Fibroblast of pulmonary artery (primary cell): Measurements from ENCODE around the gene HIVEP3.

Experiments
- DNase-seq: peaks from one replicate; pipeline ENCODE4 v3.0.0-alpha.2; 2010; ENCODE audit warnings: low read depth
- H3K4me3 ChIP-seq: replicated peaks from 2 replicates; pipeline ENCODE4 v1.5.1; 2011; ENCODE audit warnings: low read depth, mild to moderate bottlenecking, control low read depth, low read length, moderate library complexity
- TF ChIP-seq, protein P1 (sequence below): IDR thresholded peaks from 2 replicates; pipeline ENCODE4 v1.5.1; 2011; ENCODE audit warnings: mild to moderate bottlenecking, control low read depth, low read length, inconsistent platforms; ENCODE audit errors: missing control alignments

The HIVEP3 gene

GRCh38 chr1:41467673-41468072 is 451.0 kb downstream of the HIVEP3 start:
- TF ChIP-seq, protein P1, sequence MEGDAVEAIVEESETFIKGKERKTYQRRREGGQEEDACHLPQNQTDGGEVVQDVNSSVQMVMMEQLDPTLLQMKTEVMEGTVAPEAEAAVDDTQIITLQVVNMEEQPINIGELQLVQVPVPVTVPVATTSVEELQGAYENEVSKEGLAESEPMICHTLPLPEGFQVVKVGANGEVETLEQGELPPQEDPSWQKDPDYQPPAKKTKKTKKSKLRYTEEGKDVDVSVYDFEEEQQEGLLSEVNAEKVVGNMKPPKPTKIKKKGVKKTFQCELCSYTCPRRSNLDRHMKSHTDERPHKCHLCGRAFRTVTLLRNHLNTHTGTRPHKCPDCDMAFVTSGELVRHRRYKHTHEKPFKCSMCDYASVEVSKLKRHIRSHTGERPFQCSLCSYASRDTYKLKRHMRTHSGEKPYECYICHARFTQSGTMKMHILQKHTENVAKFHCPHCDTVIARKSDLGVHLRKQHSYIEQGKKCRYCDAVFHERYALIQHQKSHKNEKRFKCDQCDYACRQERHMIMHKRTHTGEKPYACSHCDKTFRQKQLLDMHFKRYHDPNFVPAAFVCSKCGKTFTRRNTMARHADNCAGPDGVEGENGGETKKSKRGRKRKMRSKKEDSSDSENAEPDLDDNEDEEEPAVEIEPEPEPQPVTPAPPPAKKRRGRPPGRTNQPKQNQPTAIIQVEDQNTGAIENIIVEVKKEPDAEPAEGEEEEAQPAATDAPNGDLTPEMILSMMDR, result no peak
- H3K4me3 ChIP-seq, result no peak overlapping the region
- DNase-seq, result no peak

DNA sequence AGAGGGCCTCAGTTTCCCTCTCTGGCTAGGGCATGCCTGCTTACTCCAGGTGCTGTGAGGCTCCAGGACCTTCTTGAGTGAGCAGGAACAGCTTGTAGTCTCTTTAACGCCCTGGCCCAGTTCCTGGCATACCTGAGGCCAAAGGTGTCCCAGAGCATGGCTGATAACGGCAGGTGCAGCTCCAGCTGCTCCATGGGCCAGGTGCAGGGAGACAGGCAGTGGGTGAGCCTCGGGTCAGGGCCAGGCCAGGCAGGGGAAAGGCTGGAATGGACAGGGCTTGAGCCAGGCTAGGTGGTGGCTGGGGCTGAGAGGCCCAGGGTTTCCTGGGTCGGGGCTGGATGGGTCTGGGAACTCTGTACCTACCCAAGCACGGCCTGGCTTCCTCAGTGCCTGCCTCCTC is 452.6 kb downstream of the HIVEP3 start:
- DNase-seq, result no peak
- H3K4me3 ChIP-seq, result no peak overlapping the region
- TF ChIP-seq, protein P1, result no peak

DNA sequence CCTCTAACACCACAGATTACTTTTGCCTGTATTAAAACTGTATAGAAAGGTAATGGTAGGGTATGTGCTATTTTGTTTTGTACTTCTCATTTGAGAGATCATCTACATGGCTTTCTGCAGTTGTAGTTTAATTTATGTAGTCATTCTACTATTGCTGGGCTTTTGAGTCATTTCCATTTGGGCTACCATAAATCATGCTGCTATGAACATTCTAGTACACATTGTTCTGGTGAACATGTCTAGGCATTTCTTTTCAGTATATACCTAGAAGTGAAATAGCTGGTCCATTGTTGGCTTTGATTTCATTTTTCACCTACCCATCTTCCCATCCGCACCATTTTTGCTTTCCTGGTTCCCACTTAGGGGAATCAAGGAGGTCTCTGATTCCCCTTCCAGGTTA is 453.0 kb downstream of the HIVEP3 start:
- no peak overlapping the region for H3K4me3 ChIP-seq
- TF ChIP-seq, protein P1, result no peak
- DNase-seq, result no peak

DNA sequence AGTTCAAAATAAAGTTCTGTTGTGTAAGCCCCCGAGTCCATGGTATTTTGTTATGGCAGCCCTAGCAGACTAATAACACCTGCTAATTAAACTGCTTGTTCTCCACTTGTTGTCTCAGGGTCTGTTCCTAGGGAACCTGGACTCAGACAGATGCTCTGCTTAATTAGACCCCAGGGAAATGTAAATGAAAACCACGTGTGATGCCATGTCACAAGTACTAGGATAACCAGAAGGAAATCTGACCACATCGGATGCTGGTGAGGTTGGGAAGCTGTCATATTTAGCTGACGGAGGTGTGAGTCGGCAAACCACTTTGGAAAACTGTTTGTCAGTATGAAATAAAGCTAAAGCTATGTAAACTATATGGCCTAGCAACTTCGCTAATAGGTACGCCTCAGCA is 453.8 kb downstream of the HIVEP3 start:
- no peak for DNase-seq
- TF ChIP-seq, protein P1, result no peak
- no peak overlapping the region for H3K4me3 ChIP-seq

DNA sequence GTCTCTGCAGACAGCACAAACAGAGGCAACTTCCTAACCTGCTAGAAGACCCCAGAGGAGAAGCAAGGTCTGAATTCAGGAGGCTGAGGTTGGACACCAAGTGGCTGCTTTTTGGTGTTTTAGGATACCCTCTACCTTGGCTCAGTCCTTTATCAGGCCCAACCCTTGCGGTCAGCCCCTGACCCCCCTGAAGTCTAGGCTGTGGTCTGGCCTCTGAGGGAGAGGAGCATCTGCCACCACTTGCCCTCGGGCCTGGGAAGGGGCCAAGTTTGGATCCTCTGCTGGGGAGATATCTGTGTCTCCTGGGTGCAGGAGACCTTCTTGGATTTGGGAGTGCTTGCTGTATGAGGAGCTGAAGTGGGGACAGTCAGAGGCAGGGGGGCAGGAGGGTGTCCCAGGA is 455.2 kb downstream of the HIVEP3 start:
- no peak overlapping the region for H3K4me3 ChIP-seq
- TF ChIP-seq, protein P1, result no peak
- no peak for DNase-seq

GRCh38 chr1:41462680-41463004 is 456.1 kb downstream of the HIVEP3 start:
- no peak for DNase-seq
- no peak overlapping the region for H3K4me3 ChIP-seq
- TF ChIP-seq, protein P1, result no peak

- peak; percentile 49 for DNase-seq
- H3K4me3 ChIP-seq, result no peak overlapping the region
- TF ChIP-seq, protein P1, result no peak
Measured at GRCh38 chr1:41461790-41462679, 456.7 kb downstream of the HIVEP3 start.
